HG03442 (cell line): ENCODE results near the gene CCDC117.
"Not testable (repeated sequence)": the region's sequence is repeated elsewhere in the genome, so short reads cannot be mapped to it uniquely, and the experiment has no call there.

Experiments used
- ATAC-seq: cut with Tn5 transposase; IDR thresholded peaks from one replicate; pipeline ENCODE4 v1.9.1; 2021; ENCODE audit warnings: mild to moderate bottlenecking, moderate library complexity; ENCODE audit not compliant: unreplicated experiment

The CCDC117 gene

DNA sequence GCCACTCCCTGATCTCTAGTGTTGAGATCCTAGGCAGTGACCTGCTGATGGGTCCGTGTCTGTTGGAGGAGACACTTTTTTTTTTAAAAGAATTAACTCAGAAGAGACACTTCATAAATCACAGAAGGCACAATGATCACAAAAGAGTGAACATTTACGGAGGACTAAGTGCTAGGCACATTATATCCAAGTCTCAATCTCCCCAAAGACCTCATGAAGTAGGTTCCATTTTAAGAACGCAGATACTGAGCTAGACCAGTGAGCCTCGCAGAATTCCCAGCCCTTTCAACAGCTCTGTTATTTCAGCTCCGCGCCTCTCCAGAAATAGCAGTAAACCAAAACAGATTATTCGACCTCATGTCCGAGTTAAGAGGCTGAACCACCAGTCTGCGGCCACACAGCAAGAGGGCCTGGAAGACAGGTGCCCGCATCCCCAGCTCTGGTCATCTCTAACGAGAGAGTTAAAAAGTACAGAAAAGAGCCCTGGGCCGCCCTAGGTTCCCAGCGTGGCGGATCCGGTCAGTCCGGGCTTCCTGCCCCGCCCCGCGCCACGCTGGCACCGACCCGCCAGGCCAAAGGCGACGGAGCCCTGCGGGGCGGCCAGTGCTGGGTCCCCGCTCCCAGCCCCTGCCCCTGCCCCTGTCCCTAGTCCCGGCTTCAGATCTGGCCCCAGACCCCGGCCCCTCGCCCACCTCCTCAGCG is 27.3 kb downstream of the CCDC117 start:
- ATAC-seq, result peak; percentile 30

DNA sequence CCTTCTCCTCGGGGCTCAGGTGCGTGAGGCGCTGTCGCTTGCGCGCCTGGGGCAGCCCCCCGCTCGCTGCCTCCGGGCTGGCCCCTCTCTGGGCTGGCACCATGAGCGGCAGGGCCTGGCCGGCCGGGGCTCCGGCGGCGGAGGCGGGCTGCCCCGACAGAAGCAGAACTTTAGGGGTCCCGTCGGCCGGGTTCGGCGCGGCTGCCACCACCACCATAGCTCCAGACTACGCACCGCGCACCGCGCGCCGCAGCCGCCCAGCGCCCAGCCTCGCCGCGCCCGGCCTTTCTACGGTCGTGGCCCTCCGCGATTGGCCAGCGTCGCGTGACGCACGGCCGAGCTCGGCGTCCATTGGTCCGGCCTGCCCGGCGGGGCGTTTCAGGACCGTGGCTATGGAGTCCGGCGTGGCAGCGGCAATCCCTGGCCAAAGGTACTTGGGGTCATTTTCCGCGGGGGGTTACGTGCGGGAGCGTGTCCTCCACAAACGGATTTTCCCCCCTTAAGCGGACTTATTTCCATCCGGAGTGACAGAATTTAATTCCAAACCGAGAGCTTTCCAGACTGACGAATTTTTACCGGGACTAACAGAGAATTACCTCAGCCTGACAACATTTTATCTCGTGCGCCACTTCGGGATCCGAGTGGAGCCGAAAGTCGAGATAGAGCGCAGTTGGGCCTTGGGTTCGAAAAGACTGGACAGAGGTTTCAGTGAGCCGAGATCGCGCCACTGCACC is 28.0 kb downstream of the CCDC117 start, which contains the start of gene XBP1:
XBP1 (minus strand) TSS at position 262 of the 734 bp plus-strand sequence.
- peak; percentile 85 for ATAC-seq

DNA sequence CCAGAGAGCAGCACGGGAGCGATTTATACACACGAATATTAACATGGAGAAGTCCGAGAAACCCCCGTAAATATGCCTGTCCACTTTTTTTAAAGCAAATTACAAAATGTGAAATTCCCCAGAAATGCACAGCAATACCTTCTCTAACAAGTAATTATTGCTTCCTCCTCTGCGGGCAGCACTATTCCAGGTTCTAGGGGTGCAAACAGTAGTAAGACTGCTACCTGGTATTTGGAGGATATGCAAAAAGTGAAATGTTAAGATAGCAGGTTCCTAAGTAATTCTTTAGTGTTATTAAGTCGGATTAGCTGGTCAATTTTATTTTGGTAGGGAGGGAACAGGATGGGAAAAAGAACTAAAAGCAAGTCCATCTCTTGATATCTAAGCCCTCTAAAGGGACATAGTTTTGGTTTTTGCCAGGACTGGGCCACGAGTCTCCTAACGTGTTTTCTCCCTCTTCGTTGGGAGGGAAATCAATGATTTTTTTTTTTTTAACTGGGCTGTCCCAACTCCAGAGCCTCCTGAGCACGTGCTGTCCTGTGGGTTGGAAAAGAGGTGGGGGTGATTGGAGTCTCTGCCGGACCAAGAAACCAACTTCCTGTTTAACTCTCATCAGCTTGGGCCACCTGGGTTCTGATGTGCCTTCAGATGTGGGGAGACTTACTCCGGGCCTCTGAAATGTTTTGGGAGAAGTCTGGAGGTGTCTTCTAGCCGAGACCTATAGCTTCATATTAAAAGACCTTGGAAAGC is 29.5 kb downstream of the CCDC117 start:
- no peak for ATAC-seq

DNA sequence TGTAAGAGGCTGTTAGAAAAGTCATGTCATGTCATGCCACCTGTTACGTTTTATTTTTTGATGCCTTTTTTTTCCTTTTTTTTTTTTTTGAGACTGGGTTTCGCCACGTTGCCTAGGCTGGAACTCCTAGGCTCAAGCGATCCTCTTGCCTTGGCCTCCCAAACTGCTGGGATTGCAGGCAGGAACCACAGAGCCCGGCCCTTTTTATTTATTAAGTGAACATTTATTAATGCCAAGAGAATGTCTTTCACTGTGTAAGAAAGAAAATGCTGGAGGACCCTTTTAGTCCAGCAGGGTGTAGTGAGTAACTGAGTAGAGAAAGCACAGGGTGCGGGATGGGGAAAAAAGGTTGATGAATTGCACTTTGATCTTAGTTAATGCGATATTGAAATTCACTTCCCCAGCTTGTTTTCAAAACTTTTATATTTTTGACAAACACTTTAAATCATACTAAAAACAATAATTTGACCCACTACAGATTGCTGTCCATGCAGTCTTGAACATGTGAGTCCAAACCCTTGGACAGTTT is 30.2 kb downstream of the CCDC117 start:
- no peak for ATAC-seq

DNA sequence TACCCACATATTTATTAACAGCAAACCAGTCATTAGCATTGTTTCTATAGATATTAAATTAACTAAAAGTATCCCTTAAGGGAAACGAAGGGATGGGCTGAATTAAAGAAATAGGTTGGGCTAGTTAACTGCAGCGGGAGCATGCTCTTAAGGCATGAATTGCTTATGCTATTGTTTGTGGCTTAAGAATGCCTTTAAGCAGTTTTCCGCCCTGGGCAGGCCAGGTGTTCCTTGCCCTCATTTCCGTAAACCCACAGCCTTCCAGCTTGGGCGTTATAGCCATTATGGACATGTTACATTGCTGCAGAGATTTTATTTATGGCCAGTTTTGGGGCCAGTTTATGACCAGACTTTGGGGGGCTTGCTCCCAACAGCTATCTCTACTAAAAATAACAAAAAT is 32.9 kb downstream of the CCDC117 start:
- ATAC-seq, result not testable (repeated sequence)

DNA sequence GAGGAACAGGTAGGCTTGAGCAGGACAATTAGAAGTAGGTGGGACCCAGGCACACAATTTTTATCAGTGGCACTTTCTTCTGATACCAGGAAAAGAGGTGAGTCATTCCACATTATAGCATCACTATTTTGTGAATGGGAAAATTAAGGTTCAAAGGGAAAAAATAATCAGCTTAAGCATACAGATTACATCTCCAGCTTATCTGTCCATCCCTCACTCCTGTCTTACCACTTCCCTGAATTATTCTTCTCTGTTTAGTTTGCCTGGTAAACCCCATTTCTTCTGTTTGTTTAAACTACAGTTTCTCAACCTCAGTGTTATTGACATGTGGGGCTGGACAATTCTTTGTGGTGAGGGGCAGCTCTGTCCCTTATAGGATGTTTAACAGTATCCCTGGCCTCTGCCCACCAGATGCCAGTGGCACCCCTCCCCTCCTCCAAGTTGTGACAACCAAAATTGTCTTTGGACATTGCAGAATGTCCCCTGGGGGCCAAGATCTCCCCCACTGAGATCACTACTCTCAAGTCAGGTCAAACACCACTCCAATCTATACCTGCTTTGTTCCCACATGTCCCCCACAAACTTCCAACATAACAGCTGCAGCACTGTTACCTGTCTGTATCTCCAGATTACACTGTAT is 36.3 kb downstream of the CCDC117 start:
- ATAC-seq, result no peak

DNA sequence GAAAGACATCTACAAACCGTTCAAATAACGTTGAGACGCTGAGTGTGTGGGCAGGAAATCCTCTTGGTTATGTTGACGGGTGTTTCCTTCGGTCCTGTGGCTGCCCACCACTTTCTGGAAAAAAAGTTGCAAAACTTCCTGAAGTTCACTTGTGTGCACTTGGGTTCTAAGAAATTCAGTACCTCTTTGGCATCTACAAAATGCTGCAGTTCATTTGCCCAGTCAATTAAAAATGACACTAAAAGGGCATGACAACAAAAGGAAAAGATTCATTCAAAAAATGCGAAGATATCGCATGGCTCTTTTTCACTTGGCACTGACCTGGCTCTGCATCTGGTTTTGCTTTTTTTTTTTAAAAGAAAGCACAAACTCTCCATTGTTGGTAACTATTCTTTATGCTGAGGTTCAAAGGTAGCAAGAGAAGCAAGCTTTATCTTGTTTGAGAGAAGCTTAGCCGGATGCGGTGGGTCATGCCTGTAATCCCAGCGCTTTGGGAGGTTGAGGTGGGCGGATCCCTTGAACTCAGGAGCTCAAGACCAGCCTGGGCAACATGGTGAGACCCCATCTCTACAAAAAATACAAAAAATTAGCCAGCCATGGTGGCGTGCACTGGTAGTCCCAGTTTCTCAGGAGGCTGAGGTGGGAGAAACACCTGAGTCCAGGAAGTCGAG is 38.5 kb downstream of the CCDC117 start:
- no peak for ATAC-seq

DNA sequence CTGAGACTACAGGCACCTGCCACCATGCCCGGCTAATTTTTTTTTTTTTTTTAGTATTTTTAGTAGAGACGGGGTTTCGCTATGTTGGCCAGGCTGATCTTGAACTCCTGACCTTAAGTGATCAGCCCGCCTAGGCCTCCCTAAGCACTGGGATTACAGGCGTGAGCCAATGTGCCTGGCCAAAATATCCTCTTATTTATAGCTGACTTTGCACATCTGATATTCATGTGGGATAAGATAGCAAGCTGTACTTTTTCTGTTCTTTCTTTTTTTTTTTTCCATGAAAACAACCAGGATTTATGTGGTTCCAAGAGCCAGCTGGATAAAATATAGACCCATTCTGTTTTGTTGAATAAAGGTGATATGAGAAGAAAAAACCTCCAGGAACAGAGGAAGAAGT is 40.0 kb downstream of the CCDC117 start:
- no peak for ATAC-seq

DNA sequence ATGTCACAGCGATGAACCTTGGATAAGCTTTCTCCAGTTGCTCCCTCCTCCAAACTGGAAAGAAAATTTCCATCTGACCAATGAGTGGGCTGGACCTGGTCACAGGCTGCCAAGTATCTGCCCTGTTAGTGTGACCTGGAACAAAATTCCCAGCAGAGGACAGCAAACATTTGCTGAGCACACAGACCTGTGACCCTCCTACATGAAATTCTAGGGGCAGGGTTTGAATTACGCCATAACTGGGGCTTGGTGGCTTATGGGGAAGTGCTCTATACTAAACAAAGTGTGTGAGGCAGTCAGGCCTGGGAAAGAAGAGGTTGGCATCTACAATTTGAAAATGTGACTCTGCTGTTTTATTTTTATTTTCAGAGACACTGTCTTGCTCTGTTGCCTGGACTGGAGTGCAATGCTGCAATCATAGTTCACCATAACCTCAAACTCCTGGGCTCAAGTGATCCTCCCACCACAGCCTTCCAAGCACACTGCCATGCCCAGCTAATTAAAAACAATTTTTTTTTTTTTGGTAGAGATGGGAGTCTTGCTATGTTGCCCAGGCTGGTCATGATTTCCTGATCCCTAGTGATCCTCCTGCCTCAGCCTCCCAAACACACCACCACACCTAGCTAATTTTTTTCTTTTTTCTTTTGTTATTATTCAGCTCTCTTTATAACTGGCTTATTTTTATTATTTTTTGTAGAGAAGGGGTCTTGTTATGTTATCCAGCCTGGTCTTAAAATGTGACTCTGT is 41.5 kb downstream of the CCDC117 start:
- no peak for ATAC-seq

DNA sequence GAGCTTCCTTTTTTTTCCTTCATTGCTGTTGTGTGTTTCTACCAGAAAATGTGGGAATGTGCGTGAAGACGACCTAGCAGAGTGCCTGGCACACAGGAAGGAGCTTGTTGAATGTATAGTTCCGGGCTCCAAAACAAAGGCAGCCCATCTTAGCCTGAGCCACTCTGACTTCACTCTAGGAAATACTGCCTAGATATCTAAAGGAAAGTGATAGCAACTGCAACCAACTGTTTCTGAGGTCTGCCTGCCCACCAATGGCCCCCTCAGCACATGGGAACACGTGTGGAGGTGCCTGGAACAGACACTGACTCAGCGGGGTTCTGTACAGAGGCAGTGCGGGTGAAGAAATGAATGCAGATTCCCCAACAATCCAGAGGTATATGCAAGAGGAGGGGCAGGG is 42.6 kb downstream of the CCDC117 start:
- no peak for ATAC-seq

DNA sequence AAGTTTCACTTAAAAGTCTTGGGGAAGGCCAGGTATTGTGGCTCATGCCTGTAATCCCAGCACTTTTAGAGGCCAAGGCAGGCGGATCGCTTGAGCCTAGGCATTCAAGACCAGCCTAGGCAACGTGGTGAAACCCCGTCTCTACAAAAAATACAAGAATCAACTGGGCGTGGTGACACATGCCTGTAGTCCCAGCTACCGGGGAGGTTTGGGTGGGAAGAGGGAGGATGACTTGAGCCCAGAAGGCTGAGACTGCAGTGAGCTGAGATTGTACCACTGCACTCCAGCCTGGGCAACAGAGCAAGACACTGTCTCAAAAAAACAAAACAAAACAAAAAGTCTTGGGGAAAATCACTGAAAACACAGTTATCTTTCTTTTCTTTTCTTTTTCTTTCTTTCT is 43.2 kb downstream of the CCDC117 start:
- ATAC-seq, result no peak

DNA sequence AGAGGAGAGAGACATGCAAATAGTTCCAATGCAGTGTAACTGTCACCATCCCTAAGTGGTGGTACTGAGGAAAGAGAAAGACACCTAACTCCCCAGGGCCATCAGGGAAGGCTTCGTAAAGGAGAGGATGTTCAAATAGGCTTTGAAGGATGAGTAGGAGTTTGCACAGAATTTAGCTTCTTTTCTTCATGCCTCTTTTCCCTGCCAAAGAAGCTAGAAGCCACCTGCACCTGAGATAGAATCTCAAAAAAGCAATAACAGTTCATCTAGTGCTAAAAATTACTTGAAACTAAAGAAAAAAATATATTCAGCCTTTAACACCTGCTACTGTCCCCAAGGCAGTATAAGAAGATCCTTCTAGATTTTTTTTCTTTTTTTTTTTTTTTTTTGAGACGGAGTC is 44.6 kb downstream of the CCDC117 start:
- ATAC-seq, result no peak

DNA sequence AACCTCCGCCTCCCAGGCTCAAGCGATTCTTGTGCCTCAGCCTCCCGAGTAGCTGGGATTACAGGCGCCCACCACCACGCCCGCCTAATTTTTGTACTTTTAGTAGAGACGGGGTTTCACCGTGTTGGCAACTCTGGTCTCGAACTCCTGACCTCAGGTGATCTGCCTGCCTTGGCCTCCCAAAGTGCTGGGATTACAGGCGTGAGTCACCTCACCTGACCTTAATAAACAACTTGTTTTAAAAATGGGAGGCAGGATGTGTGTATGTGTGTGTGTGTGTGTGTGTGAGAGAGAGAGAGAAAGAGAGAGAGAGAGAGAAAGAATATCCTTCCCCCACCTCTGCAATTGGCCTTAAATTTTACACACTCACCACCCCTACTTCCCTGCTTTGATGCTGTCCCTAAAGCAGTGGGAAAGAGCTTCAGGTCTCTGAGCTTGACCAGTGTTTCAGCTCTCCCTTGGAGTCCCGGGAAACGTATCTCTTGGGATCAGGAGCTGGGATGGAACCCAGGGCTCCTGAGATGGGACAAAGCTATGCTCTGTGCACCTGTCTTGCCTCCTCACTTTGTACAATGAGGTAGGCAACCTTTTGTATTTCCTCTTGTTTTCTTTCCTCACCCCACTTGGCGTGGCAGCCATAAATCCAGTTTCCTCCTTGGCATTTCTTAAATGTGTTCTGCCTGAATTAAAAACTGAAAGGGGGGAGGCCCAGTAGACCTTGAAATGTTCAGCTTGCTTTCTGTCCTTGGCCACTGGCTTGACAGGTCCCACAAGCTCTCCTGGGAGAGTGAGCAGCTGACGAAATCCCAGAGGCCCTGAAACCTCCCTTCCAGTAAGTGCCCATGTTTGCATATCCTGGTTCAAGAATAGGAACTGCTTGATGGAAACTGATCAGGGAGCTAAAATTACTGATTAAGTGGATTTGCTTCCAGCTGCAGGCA is 45.7 kb downstream of the CCDC117 start:
- no peak for ATAC-seq

DNA sequence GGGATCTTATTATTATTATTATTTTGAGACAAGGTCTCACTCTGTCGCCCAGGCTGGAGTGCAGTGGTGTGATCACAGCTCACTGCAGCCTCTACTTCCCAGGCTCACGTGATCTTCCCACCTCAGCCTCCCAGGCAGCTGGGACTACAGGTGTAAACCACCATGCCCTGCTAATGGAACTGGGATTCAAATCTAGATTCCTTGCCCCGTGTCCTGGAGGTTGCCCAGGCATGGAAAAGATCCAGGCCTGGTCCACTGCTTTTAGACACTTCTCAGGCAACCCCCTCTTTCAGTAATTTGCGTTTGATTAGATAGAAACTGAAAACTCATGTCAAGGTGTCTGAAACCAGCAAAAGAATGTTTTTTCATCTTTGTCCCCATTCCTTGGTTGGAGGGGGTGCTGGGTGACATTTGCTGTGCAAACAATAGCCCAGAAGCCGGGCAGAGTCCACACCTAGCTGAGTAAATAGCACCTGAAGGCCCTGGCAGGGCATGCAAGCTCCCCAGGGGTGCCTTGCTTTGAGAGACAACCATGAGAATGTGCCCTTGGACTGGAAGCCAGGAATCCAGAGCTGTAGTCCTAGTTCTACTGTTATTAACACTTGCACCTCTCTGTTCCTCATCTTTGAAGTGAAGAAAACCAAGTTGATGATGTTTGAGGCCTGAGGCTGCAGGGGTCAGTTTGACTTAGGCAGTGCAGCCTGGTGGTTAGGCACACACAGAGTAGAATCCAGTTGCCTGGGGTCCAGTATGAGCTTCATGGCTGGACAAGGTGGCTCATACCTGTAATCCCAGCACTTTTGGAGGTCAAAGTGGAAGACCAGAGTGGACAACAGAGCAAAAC is 47.0 kb downstream of the CCDC117 start:
- ATAC-seq, result no peak

DNA sequence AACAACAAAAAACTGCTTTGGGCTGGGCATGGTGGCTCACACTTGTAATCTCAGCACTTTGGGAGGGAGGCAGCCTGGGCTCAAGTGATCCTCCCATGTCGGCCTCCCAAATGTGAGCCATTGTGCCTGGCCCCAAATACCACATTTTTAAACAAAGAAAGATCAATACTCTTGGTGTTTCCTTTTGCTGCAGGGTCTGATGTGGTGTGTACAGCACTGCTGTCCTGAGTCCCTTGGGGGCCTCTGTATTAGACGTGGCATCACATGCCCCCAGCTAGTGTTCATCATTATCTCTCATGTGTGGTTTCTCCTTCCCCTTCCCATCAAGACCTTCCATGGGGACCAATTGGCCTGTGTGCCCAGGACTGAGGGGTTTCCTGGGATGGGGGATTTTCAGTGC is 48.4 kb downstream of the CCDC117 start:
- no peak for ATAC-seq

DNA sequence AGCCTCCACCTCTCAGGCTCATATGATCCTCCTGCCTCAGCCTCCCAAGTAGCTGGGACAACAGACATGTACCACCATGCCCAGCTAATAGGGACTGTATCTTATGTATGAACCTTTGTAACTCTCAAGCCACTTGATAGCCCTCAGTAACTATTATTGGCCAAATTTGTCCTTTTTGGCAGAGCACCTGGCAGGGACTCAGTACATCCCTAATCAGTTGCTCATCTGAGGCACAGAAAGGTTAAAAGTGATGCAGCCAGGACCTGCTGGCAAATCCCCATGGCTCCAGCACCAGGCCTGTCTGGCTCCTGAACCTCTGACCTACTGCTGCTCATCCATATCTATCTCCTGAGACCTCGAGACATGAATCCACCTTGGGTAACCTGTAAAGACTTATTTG is 49.0 kb downstream of the CCDC117 start:
- ATAC-seq, result no peak

DNA sequence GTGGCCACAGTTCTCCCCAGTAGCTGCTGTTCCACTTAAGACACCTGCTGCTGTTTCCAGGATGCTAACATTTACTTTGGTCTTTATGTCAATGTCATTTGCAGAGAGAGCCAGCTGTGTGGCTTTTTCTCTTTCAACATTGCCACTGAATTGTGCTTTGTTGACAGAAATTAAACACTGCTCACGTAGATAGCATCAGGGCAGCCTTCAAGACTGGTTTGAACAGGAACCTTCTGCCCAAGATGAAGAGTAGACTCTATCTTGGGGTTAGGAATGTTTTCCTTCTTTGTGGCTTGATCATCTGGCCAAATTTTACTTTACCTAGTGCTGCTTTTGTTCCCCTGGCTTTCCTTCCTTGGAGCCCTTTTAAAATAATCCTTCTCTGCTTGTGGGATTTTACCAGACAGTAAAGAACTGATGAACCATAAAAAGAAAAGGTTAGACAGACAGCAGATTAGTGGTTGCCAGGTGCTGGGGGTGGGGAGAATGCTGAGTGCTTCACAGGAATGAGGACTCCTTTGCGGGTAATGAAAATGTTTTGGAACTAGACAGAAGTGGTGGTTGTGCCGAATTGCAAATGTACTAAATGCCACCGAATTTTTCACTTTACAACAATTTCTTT is 50.5 kb downstream of the CCDC117 start:
- ATAC-seq, result no peak
